ENCODE data around the gene DNAJC8.

GRCh38 chr1:28157894-28158293 is 74.9 kb downstream of the DNAJC8 start:
- TF ChIP-seq CTCF (IDR thresholded peaks at IDR 0.05) (no peak), POLR2A (IDR thresholded peaks at IDR 0.05) (no peak)

Measured in tibial nerve (tissue), 3 donors.